ENCODE measurements around the gene GPR42.
"Not testable (repeated sequence)": the region's sequence is repeated elsewhere in the genome, so short reads cannot be mapped to it uniquely, and the experiment has no call there.

Gene GPR42

GRCh38 chr19:35397064-35397463 lies 26.2 kb downstream of the GPR42 start:
- no peak for DNase-seq

- no peak for DNase-seq
Measured at GRCh38 chr19:35398570-35398969, 27.7 kb downstream of the GPR42 start.

GRCh38 chr19:35399231-35399630 lies 28.4 kb downstream of the GPR42 start:
- no peak for DNase-seq

- DNase-seq, result no peak
Measured at GRCh38 chr19:35399948-35400772, 29.3 kb downstream of the GPR42 start.

GRCh38 chr19:35400773-35401100 lies 29.9 kb downstream of the GPR42 start:
- DNase-seq, result no peak

GRCh38 chr19:35401416-35401815 lies 30.5 kb downstream of the GPR42 start:
- not testable (repeated sequence) for DNase-seq

GRCh38 chr19:35403116-35403760 lies 32.4 kb downstream of the GPR42 start:
- no peak for DNase-seq

GRCh38 chr19:35404879-35405622 lies 34.2 kb downstream of the GPR42 start:
- peak in 1 of 2 donors; percentile 9 for DNase-seq

GRCh38 chr19:35407619-35408018 lies 36.8 kb downstream of the GPR42 start:
- DNase-seq, result no peak

GRCh38 chr19:35408284-35409171 lies 37.7 kb downstream of the GPR42 start:
- DNase-seq, result no peak

GRCh38 chr19:35409191-35409590 lies 38.3 kb downstream of the GPR42 start:
- DNase-seq, result no peak

- DNase-seq, result no peak
Measured at GRCh38 chr19:35410487-35410886, 39.6 kb downstream of the GPR42 start.

GRCh38 chr19:35414442-35414841 lies 43.6 kb downstream of the GPR42 start:
- no peak for DNase-seq

- no peak for DNase-seq
Measured at GRCh38 chr19:35416331-35416730, 45.5 kb downstream of the GPR42 start.

- DNase-seq, result no peak
Measured at GRCh38 chr19:35417278-35417677, 46.4 kb downstream of the GPR42 start.

GRCh38 chr19:35417713-35418534 lies 47.1 kb downstream of the GPR42 start:
- DNase-seq, result no peak

GRCh38 chr19:35419046-35419445 lies 48.2 kb downstream of the GPR42 start:
- no peak for DNase-seq

GRCh38 chr19:35419805-35420204 lies 48.9 kb downstream of the GPR42 start:
- no peak for DNase-seq

- DNase-seq, result no peak
Measured at GRCh38 chr19:35421362-35421761, 50.5 kb downstream of the GPR42 start.
